Measurements from ENCODE around the gene ARHGDIA.

ARHGDIA gene

DNA sequence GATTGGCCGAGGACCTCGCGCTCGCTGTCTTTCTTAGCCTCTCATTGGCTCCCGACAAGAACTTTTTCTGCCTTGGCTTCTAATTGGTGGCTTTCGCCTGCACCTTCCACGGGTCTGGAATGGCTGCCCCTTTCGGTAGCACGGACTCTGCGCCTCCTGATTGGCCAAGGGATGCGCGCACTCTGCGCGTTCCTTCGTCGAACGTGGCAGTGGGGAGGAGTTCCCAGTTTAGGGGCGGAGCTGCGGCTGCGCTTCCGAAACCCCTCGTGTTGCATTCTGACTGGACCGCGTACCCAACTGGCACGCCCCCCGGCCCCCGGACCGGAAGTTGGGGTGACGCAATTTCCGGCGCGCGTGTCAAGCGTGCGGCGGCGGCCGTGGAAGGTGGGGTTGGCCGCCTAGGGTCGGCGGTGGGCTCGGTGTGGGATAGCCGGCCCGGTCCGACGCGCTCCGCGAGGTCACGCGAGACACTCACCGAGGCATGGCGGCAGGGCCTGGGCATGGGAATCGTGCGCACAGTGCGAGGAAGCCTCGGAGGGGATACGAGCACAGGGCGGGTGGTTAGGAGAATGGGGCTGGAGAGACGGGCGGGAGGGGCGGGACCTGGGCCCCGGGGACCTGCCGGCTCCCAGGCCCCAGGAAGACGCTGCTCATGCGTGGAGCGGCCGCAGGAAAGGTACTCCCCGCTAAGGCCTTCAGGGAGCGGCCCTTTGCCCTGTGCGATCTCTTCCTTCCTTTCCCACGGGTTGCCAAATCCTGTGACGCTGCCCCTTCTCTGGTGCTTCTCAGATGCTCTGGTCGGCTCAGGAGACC is 10.2 kb downstream of the ARHGDIA start:
- H3K4me3 ChIP-seq (ENCODE audit: low read length), result peak overlapping the region; percentile 98
- peak; percentile 100 for DNase-seq
- H3F3A ChIP-seq (ENCODE audit: insufficient read depth, low read length), result peaks cover 29% of the 10 kb centered on the region
- peak overlapping the region; percentile 97 for H3K27ac ChIP-seq (ENCODE audit: low read length)
- peaks cover 86% of the 10 kb centered on the region for H3K79me2 ChIP-seq (ENCODE audit: low read length)
- no peaks in the 10 kb centered on the region for H3K9me3 ChIP-seq (replicated peaks; ENCODE audit: insufficient read depth, low read length)
- H3K27me3 ChIP-seq (replicated peaks; ENCODE audit: insufficient read depth, low read length), result no peaks in the 10 kb centered on the region
- TF ChIP-seq EZH2phosphoT487 (IDR thresholded peaks at IDR 0.05; ENCODE audit: low read length) (no peak), CTCF (IDR thresholded peaks at IDR 0.05; ENCODE audit: low read length) (no peak), EZH2 (optimal IDR thresholded peaks at IDR 0.05; ENCODE audit: low read depth, low read length) (no peak)
- H4K20me1 ChIP-seq (ENCODE audit: insufficient read depth, low read length), result peaks cover 3% of the 10 kb centered on the region; the same call in 1 of the 2 replicates
- H3K4me2 ChIP-seq (ENCODE audit: low read depth, low read length), result peak overlapping the region; percentile 78
- peak overlapping the region; percentile 98 for H3K9ac ChIP-seq (ENCODE audit: low read length)
- peaks cover 14% of the 10 kb centered on the region for H3K4me1 ChIP-seq (ENCODE audit: low read length)
- no peaks in the 10 kb centered on the region for H3K9me2 ChIP-seq (replicated peaks; ENCODE audit: insufficient read depth, low read length)
- H2AFZ ChIP-seq (ENCODE audit: low read length), result peak overlapping the region; percentile 49
- H3K36me3 ChIP-seq (replicated peaks; ENCODE audit: insufficient read depth, low read length), result 0 out of 2 replicates have a peak, but pooled peaks cover 6% of the 10 kb centered on the region

DNA sequence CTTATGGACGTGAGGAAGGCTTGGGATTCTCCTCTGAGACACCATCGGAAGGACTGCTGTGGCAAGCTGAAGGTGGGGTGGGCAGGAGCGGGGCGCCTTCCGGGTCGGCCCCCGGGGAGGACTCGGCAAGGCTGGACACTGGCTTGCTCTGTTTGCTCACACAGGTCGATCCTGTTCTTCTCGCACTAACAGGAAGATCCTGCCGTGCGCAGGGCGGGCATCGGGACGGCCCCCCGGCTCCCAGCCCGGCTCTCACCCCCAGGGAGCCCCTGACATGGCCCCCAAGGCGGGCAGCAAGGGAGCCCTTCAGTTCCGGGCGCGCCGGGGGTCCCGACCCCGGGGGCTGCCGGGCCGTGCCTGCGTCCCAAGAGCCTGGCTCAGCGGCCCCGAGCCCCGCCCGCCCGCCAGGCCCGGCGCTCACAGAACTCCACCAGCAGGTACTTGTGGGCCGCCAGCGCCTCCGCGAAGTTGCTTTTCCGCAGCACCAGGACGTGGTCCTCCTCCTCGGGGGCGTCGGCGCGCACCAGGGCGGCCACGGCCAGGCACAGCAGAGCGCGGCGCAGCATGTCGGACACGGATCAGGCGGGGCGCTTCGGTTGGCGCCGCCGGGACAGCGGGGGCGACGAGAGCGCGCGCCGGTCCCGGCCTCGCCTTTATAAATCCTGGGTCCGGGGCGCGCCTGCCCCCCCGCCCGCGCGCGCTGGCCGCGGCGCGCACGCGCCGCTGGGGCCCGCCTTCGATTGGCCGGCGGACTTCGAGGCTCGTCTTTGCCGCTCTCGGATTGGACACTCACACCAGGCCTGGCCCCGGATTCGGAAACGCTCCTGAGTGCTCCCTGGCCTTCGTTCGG is 11.0 kb downstream of the ARHGDIA start, which contains the start of gene P4HB:
P4HB (minus strand) TSS at position 630 of the 850 bp plus-strand sequence; CDS start at position 566, 64 bp downstream.
- Histone ChIP-seq H3K9me2 (replicated peaks; ENCODE audit: insufficient read depth, low read length) (no peaks in the 10 kb centered on the region), H3K36me3 (replicated peaks; ENCODE audit: insufficient read depth, low read length) (peaks cover 9% of the 10 kb centered on the region), H3K9ac (ENCODE audit: low read length) (peak within 1 kb of the TSS; percentile 99), H3K27ac (ENCODE audit: low read length) (peak within 1 kb of the TSS; percentile 97), H3K4me3 (ENCODE audit: low read length) (peak within 1 kb of the TSS; percentile 98), H2AFZ (ENCODE audit: low read length) (peak within 1 kb of the TSS; percentile 75), H3K27me3 (replicated peaks; ENCODE audit: insufficient read depth, low read length) (no peaks in the 10 kb centered on the region), H3F3A (ENCODE audit: insufficient read depth, low read length) (peaks cover 22% of the 10 kb centered on the region; the same call in 1 of the 2 replicates), H3K4me2 (ENCODE audit: low read depth, low read length) (peak within 1 kb of the TSS; percentile 78), H3K4me1 (ENCODE audit: low read length) (peaks cover 14% of the 10 kb centered on the region), H4K20me1 (ENCODE audit: insufficient read depth, low read length) (peaks cover 3% of the 10 kb centered on the region; the same call in 1 of the 2 replicates), H3K79me2 (ENCODE audit: low read length) (peaks cover 87% of the 10 kb centered on the region), H3K9me3 (replicated peaks; ENCODE audit: insufficient read depth, low read length) (no peaks in the 10 kb centered on the region)
- no peak for DNase-seq
- TF ChIP-seq EZH2 (optimal IDR thresholded peaks at IDR 0.05; ENCODE audit: low read depth, low read length) (no peak), CTCF (IDR thresholded peaks at IDR 0.05; ENCODE audit: low read length) (no peak), EZH2phosphoT487 (IDR thresholded peaks at IDR 0.05; ENCODE audit: low read length) (no peak)

GRCh38 chr17:81858967-81859905 is 11.9 kb downstream of the ARHGDIA start:
- TF ChIP-seq CTCF (IDR thresholded peaks at IDR 0.05; ENCODE audit: low read length), result no peak
- no peak for TF ChIP-seq EZH2phosphoT487 (IDR thresholded peaks at IDR 0.05; ENCODE audit: low read length)
- no peak for TF ChIP-seq EZH2 (optimal IDR thresholded peaks at IDR 0.05; ENCODE audit: low read depth, low read length)
- Histone ChIP-seq H3K27me3 (replicated peaks; ENCODE audit: insufficient read depth, low read length) (no peaks in the 10 kb centered on the region), H3K9me2 (replicated peaks; ENCODE audit: insufficient read depth, low read length) (no peaks in the 10 kb centered on the region), H3F3A (ENCODE audit: insufficient read depth, low read length) (peaks cover 24% of the 10 kb centered on the region; the same call in 1 of the 2 replicates), H3K9me3 (replicated peaks; ENCODE audit: insufficient read depth, low read length) (no peaks in the 10 kb centered on the region), H3K4me2 (ENCODE audit: low read depth, low read length) (peak overlapping the region; percentile 54), H3K79me2 (ENCODE audit: low read length) (peaks cover 89% of the 10 kb centered on the region), H4K20me1 (ENCODE audit: insufficient read depth, low read length) (peaks cover 3% of the 10 kb centered on the region; the same call in 1 of the 2 replicates), H3K36me3 (replicated peaks; ENCODE audit: insufficient read depth, low read length) (peaks cover 17% of the 10 kb centered on the region), H2AFZ (ENCODE audit: low read length) (no peak overlapping the region), H3K4me1 (ENCODE audit: low read length) (peaks cover 14% of the 10 kb centered on the region), H3K9ac (ENCODE audit: low read length) (peak overlapping the region; percentile 99), H3K4me3 (ENCODE audit: low read length) (peak overlapping the region; percentile 97), H3K27ac (ENCODE audit: low read length) (peak overlapping the region; percentile 56; the same call in 1 of the 2 replicates)
- peak; percentile 18 for DNase-seq

Measured in MM.1S (cell line).